GM18502 (cell line): ENCODE results near the gene PLA2G4B.

Source experiments
- ATAC-seq: cut with Tn5 transposase; IDR thresholded peaks from one replicate; pipeline ENCODE4 v1.9.1; 2021; ENCODE audit warnings: mild to moderate bottlenecking; ENCODE audit not compliant: unreplicated experiment, poor library complexity

Gene PLA2G4B

DNA sequence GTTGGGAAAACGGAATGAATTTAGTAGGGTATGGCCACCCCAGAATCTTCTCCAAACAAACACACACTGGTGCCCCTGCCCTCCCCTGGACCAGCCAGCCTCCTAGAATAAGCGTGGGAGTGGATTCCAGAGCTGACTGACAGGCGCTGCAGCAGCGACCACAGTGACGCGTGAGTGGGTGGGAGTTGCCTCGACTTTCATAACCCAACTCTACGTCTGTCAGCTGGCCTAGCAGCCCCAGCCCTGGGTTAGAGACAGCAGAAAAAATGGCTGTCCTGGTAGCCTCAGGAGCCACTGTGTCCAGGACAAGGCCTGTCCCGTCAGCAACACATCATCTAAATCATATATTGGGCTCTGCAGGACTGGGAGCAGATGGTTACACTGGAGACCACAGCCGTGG lies 10.0 kb downstream of the PLA2G4B start:
- ATAC-seq, result no peak

DNA sequence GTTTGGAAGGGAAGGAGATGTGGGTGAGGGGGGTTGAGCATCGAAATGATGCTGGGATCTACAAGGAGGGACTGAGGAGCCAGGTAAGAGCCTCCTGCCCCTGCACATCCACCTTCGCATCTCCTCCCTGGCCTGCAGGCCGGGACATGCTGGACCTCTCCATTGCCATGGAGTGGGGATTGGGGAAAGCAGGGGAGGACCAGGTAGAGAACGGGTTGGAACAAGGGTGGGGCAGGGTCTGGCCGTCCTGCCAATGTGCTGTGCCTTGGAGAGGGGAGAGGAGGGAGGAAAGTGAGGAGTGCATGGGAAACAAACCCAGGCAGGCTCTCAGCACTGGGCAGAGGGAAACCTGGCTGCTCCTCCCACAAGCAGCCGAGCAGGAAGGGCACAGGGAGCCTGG lies 10.6 kb downstream of the PLA2G4B start:
- ATAC-seq, result no peak

DNA sequence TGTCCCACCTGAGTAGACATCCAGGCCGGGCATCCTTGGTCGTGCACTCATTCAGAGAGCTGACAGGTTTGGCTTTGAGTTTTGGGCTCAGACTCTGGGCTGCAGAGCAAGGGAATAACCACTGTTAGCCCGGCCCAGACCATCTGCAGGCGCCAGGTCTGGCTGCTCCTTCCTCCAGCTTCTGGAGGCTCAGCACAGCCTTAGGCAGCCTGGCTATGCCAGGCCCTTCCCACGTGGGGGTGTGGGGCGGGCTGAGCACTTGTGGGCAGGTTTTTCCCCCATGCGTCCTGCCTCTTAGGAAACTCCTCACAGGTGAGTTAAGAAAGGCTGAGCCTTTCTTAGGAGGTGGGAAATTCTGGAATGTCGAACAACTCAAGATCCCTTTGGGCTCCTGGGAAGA lies 11.2 kb downstream of the PLA2G4B start:
- ATAC-seq, result no peak

DNA sequence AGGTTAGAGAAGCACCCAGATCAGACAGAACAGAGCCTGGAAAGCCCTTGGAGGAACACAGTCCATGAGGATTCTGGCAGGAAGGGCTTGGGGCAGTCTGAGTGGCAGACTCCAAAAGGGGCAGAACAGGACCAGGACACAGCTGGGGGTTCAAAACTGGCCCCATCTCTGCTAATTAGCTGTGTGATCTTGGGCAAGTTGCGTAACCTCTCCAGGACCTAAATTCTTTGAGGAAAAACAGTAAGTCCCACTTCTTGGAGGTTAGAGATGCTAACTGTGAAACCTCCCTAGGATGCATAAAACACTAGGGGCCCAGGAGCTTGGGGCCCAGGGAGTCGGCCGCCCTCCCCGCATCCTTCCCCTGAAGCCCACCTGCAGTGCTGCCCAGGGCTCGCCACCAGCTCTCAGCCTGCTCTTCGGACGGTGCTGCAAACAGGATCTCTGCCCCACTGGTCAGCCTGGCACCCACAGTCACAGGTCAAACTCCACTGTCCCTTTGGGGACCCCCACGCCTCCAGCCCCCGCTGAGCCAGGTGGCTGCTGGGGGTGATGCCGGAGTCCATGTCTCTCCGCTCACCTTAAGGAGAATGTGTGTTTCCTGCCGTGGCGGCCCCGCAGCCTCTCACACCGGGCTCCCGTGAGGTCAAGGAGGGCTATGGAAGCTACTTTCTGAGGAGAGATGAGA lies 12.0 kb downstream of the PLA2G4B start:
- no peak for ATAC-seq

DNA sequence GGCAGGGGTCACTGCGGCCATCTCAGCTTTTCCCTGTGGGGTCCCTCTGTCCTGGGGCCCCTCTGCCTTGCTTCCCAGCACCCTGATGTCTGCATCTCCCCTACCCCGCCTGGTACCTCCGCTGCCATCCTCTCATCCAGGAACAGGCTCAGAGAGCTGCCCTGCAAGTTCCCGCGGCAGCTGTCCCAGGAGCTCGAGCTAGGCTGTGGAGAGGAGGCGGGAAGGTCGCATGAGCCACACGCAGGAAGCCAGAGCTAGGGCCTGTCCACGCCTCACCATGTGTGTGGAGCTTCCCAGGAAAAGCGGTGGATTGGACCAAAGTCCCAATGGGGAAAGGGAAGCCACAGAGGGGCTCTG lies 12.5 kb downstream of the PLA2G4B start:
- ATAC-seq, result no peak

DNA sequence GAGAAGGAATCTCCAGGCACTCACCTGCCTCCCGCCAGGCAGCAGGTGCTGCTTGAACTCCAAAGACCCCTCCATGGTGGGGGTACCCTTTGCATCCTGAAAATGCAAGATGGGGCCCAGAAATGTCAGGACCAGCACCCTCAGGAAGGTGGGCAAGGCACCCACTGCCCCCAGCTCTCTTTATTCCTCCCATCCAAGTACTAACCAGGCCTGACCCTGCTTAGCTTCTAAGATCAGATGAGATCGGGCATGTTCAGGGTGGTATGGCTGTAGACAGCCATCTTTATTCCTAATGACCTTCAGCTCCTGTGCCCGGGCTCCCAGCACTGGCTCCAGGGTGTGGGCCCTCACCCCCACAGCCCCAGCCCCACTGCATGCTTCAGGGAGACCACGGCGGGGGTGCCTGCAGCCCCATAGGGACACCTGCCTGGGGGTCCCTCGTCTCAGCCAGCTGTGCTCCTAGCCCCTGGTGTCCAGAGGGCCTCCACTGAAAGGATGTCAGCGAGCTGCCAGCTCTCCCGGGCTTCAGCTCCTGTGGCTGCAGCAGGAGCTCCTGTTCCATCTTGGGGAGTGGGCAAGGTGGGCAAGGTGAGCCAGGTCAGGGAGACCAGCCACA lies 13.2 kb downstream of the PLA2G4B start:
- no peak for ATAC-seq

DNA sequence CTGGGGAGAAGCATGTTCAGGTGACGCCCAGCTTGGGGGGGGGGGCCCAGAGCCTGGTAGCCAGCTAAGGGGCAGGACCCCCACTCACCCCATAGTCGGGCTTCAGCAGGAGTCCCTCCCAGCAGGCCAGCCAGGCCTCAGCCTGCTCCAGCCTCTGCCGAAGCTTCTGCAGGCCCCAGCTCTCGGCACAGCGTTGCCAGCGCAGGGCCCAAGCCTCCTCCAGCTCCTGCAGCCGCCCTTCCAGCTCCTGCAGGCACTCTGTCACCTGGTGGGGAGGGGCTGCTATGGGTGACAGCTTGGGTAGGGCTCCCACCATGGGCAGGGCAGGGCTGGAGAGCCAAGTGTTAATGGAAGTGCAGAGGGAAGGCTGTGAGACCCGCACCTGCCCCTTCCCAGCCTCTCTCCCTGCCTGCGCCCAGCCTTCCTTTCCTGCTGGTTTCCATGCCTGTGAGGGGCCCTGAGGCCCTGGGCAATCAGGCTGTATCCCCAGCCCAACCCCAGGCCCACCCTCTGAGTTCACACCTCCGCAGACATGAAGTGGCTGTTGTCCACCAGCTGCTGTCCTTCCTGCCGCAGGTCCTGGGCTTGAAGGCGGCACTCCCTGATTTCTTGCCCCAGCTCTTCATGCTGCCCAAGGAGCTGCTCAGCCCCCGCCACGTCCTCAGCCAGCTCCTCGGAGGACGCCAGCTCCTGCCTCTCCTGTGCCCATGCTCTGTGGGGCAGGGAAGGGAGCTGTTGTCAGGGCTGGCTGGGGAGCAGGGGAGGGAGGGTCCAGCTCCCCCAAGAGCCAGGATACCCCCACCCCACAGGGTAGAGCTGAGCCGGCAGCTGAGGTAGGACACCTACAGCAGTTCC lies 14.3 kb downstream of the PLA2G4B start:
- no peak for ATAC-seq

DNA sequence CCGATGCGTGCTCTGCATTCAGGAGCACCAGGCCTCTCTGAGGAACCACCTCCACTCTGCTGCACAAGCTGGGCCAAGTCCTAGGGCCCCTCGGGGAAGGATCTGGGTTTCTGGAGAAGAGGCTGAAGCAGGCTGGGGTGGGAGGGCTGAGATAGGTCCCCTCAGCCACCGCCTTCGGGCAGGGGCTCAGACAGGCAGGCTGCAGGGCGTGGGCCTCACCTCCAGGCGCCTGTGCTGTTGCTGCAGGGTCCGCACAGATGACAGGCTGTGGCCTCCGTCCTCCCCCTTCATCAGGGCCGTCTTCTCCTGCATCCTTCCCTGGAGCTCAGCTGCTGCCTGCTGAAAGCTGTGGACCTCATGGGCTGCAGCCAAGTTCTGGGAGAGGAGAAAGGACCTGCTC lies 15.2 kb downstream of the PLA2G4B start:
- ATAC-seq, result no peak

DNA sequence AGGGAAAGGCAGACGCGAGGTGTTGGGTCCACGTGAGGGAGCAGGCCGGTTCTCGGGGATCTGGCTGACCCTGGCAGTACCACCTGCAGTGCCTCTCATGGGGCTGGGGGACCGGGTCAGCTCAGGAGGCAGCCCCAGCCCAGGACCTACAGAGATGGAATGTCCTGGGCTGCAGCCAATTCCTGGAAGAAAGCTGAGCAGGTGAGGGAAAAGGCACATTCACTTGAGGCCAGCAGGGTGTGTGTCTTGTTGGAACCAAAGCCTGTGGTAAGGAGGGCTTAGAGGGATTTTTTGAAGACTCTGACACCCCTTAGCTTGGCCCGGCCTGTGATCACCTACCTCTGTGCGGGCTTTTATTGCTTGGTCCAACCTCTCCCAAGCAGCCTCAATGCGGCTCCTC lies 15.8 kb downstream of the PLA2G4B start:
- ATAC-seq, result no peak

DNA sequence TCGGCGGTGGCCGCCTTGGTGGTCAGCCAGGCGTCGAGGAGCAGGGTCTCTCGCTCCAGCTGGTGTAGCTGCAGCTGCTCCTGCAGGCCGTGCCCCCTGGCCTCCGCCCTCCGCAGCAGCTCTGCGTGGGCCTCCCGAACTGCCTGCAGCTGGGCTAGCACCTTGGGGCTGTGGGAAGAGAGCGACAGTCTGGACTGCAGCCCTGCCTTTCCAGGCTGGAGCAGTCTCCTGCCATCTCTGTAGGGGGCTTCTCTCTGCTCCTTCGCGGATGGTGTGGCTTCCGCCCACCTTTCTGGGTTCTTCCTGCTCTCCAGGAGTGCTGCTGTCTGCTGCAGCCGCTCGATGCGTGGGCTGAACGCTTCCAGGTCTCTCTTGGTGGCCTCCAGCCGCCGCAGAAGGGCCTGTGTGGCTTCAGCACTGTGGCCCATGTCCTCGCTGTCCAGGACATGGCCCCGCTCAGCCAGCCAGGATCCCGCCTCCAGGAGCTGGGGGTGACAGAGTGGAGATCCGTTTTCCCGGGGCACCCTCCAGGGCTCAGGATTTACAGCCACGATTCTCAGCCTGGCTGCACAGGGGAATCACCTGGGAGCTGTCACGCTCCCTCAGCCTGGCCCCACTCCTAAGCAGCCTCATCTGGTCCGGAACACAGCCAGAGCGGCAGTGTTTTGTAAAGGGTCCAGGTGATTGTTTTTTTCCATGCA lies 16.8 kb downstream of the PLA2G4B start:
- no peak for ATAC-seq

DNA sequence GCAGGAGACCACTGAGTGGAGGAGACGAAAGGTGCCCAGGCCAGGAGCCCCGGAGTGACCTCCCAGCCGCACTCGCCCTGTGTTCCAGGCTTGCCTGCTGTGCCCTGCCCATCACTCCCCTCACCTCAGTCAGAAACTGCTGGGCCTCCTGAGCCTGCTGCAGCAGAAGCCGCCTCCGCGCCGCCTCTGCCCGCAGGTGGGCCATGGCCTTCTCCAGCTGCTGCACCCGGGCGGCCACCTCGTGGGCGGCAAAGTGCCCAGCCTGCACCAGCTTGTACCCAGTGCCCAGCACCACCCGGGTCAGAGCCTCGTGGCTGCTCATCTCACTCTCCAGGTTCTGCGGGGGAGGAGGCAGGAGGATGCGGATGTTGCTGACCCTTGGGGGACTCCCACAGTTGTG lies 17.6 kb downstream of the PLA2G4B start:
- no peak for ATAC-seq

DNA sequence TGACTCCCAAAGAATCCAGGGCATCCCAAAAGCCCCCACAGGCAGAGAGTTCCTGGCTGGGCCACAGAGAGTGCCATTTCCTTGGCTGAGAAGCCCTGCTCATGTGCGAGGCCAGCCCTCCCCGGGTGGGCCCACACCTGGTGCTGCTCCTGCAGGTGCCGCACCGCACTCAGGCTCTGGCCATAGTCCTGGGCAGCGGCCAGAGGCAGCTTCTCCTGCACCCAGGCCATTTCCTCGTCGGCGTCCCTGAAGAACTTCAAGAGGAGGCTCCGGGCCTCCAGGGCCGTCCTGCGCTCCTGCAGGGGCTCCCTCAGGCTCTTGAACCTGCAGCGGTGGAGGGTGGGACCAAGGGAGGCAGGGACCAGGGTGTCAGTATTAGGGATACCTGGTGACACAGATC lies 18.1 kb downstream of the PLA2G4B start:
- no peak for ATAC-seq

DNA sequence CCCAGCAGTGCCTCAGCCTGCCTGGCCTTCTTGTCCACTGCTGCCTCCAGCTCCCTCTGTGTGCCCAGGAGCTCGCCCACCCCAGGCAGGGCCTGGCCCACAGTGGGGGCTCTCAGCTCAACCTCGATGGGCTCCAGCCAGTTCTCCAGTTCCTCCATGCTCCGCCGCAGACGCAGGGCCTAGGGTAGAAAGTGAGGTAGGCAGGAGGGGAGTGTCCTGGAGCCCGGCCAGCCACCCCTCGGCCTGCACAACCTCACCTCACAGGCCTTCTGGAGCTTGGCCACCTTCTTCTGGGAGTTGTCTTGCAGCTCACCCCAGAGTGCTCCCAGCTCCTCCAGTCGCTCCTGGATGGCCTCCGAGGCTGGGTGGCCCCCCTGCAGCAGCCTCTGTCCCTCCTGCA lies 18.7 kb downstream of the PLA2G4B start:
- ATAC-seq, result no peak

DNA sequence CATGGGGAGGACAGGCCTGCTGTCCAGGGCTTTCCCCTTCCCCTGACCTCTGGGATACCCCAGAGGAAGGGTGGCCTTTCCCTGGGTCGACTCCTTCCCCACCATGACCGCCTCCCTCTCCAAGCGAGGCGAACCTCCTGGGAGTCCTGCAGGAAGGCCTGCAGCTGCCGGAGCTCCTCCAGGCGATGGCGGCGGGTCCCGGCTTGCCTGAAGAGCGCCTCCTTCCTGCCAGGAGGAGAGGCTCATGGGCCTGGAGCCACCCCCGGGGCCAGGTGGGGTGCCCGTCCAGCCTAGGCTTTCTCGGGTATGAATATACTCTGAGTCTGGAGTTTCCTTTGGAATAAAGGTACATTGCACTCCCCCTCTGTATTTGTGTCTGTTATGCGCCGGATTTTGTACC lies 20.1 kb downstream of the PLA2G4B start:
- no peak for ATAC-seq

DNA sequence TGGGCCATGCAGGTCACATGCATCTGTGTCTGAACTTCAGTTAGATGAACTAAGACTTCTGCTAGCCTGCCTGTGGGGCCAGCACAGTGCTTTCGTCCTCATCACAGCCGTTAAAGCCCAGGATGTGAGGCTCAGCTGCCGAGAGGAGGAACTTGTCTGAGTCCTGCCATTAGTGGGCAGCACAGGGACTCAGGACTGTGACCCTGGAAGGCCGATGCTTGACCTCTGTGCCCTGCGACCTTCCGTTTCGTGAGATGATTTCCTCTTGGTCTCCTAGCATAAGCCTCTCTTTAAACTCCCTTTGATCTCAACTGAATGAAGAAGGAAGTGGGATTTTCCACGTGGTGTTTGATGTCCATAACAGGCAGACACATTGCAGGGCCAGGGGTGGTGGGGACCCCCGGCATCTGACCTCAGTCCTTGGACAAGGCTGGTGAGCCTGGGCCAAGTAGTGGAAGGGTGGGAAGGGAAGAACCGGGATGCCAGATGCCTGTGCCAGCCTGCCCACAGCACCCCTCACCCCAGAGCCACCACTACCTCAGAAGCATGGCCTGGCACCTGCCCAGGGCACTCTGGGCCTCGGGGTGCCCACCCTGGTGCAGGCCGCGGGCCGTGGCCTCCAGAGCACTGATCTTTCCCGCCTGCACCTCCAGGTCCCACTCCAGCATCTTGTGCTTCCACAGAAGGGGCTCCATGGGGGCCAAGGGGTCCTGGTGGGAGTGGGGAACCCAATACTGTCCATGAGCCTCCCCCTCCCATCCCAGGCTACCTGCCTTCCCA lies 21.6 kb downstream of the PLA2G4B start:
- ATAC-seq, result no peak

DNA sequence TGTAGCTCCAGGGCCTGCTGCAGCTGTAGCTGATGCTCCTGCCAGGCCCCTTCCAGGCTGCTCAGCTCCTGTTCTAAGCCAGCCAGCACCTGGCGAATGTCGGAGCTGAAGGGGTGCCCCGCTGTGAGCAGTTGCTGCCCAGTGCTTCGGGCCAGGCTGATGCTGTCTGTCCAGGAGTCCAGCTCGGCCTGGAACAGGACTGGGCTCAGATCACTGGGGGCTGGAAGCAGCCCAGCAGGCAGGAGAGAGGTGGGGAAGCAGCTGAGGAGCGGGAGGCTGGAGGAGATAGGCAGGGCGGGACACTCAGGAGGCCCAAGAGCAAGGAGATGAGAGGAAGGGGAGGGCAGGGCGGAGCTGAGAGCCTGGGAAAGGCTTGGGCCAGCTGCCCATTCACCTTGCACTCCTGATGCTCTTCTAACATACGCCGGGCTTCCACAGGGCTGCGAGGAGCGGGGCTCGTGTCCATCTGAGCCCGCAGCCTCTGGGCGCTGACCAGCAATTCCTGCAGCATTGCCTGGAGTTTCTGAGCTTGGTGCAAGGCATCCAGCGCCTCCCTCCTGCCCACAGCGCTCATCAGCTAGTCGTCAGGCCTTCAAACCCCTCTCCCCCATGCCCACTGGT lies 23.2 kb downstream of the PLA2G4B start:
- ATAC-seq, result no peak

DNA sequence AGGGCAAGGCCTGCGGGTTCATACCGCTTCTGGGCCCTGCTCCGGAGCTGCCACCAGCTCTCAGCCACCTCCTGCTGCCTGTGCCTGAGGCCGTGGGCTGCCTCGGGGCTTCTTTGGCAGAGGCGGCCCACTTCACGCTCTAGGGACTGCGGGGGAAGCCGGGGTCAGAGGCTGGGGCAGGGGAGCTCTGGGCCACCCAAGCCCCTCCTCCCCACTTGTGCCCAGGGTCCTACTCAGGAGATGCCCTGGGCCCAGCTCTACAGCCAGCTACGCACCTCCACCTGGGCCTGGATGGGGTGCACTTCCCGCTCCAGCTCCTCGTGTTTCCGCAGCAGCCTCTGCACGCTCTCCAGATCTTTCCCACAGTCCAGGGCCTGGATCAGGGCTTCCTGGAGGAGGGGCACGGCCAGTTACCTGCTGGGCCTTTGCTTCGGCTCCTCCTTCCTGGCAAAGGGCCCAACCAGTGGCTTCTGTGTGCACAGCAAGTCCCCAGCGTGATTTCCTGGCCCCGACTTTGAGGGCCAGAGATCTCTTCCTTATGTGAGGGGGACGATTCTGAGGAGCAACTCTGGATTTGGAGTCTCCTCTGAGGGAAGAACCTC lies 24.0 kb downstream of the PLA2G4B start:
- ATAC-seq, result no peak

DNA sequence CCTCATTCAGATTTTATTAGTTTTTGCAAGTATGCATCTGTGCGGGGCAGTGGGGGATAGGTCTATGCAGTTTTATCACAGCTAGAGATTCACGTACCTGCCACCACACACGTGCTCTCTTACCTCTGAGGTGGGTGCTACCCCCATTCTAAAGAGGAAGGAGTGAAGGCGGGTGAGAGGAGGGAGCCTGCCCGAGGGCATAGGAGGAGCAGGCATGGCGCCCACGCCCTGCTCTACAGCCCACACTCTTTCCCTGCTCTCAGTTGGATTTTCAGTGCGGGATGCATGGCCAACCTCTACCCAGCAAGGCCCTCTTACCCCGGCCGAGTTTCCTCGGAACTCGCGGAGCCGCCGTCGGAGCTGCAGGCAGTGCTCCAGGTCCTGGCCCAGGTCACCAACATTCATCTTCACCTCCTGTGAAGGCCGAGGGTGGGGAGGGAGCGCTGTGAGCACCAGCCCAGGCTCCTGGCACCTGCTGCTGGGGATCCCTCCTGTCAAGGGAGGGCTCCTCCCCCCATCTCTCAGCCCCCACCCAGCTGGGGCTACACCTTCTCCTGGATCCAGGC lies 26.9 kb downstream of the PLA2G4B start:
- no peak for ATAC-seq

DNA sequence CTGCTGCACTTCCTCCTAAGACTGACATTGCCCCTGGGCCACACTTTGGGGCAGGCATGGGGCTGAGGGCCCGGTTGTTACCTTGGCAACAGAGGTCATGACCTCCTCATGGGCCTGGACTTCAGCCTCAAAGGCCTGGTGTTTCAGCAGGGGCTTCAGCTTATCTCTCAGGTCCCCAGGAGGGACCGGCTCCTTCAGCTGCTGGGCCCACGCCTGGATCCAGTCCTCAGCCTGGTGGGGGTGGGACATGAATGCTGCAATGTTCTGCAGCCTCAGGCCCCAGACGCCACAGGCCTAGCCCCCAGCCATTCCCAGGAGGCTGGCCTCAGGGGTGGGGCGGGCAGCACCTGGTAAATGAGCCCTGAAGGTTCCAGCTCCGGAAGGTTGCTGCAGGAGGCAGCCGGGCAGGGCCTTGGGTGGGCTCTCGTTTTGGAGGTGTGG lies 27.6 kb downstream of the PLA2G4B start:
- ATAC-seq, result no peak
